ENCODE results near the gene SMYD3. TPM values are rescaled to one million over a fixed set of nuclear protein-coding genes. Genes with fewer than 3 reads are reported as not detected.
A peak's percentile ranks its signal among the peaks of the same experiment; 100 is the strongest.

Gene SMYD3
- total RNA-seq, 1 donor from 2014 or later = 27.2 TPM

DNA sequence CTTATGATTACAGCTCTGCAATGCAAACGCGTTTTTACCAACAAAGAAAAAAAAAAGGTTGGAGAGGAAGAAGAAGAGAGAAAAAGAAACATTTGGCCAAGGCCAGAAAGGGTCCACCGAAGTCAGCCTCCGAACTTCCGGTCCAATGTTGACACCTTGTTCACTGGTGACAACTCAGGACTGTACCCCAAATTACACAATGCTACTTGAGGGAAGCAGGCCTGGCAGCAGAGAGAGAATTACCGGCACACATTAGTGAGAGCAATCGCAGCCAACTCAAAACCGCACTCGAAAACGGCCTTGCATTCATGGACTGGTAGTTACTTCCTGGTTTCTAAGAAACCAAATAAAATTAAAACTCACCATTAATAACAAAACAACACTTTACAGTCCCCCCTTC is 699.8 kb downstream of the SMYD3 start:
- intact Hi-C loops (cut with DNase I) = no loop called here
- Histone ChIP-seq H3K4me3 (no peak overlapping the region), H3K9me3 (no peaks in the 10 kb centered on the region), H3K27ac (peak overlapping the region; percentile 58), H3K4me1 (peaks cover 4% of the 10 kb centered on the region), H3K36me3 (no peaks in the 10 kb centered on the region), H3K27me3 (no peaks in the 10 kb centered on the region)
- DNase-seq (peak; percentile 76), ATAC-seq (peak; percentile 76)
- TF ChIP-seq, protein P1, sequence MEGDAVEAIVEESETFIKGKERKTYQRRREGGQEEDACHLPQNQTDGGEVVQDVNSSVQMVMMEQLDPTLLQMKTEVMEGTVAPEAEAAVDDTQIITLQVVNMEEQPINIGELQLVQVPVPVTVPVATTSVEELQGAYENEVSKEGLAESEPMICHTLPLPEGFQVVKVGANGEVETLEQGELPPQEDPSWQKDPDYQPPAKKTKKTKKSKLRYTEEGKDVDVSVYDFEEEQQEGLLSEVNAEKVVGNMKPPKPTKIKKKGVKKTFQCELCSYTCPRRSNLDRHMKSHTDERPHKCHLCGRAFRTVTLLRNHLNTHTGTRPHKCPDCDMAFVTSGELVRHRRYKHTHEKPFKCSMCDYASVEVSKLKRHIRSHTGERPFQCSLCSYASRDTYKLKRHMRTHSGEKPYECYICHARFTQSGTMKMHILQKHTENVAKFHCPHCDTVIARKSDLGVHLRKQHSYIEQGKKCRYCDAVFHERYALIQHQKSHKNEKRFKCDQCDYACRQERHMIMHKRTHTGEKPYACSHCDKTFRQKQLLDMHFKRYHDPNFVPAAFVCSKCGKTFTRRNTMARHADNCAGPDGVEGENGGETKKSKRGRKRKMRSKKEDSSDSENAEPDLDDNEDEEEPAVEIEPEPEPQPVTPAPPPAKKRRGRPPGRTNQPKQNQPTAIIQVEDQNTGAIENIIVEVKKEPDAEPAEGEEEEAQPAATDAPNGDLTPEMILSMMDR (IDR thresholded peaks at IDR 0.05) = no peak

DNA sequence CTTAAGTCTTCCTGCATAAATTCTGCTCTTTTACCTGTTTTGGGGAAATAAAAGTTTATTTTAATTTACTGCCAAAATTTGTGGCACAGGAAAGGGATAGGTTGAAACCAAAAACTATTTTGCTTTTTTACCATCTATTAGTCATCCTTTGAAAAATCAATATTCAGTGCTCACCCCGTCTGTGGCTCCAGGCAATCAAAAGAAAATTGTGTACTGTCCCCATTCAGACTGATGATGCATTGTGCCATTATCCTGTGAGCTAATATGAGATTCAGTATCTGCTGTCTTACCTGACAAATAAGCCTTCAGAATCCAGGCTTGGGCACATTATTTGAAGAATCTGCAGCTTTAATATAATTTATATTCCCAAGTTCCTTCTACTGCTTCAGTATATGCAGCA is 701.5 kb downstream of the SMYD3 start:
- intact Hi-C loops (cut with DNase I) = no loop called here
- TF ChIP-seq, protein P1 (IDR thresholded peaks at IDR 0.05) = no peak
- ATAC-seq (no peak), DNase-seq (no peak)
- Histone ChIP-seq H3K27ac (no peak overlapping the region), H3K9me3 (no peaks in the 10 kb centered on the region), H3K4me3 (no peak overlapping the region), H3K4me1 (peaks cover 4% of the 10 kb centered on the region), H3K27me3 (no peaks in the 10 kb centered on the region), H3K36me3 (no peaks in the 10 kb centered on the region)

DNA sequence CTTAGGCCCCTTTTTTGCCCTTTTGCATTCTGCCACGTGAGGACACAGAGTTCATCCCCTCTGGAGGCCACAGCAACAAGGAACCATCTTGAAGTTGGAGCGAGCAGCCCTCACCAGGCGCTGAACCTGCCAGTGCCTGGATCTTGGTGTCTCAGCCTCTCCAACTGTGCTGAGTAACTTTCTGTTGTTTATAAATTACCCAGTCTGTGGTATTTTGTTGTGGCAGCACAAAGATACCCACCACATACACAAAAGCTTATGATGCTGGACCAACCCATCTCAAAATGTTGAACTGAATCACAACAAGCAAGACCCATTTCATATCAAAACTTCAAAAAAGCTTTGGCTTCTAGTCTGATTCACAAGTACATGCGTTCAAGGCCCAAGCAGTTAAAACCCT is 702.4 kb downstream of the SMYD3 start:
- no peak for DNase-seq
- ATAC-seq = no peak
- H3K4me1 ChIP-seq = peaks cover 4% of the 10 kb centered on the region
- TF ChIP-seq, protein P1 (IDR thresholded peaks at IDR 0.05) = no peak
- H3K27me3 ChIP-seq = no peaks in the 10 kb centered on the region
- H3K27ac ChIP-seq = no peak overlapping the region
- H3K9me3 ChIP-seq = no peaks in the 10 kb centered on the region
- H3K36me3 ChIP-seq = no peaks in the 10 kb centered on the region
- H3K4me3 ChIP-seq = no peak overlapping the region
- intact Hi-C loops (cut with DNase I) = no loop called here

DNA sequence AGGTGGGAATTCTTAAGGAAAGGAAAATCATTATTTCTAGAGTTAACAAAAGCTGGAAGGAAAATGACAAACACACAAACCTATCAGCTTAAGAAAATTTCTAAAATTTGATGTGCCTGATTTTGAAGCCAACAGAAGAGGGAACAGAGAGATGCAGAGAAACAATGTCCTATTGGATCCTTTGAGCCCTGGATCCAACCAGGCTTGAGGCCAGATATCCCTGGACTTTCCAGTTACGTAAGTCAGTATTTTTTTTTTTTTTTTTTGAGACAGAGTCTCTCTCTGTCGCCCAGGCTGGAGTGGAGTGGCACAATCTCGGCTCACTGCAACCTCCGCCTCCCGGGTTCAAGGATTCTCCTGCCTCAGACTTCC is 703.4 kb downstream of the SMYD3 start:
- H3K27ac ChIP-seq = no peak overlapping the region
- H3K27me3 ChIP-seq = no peaks in the 10 kb centered on the region
- TF ChIP-seq, protein P1 (IDR thresholded peaks at IDR 0.05) = no peak
- DNase-seq (no peak), ATAC-seq (no peak)
- peaks cover 4% of the 10 kb centered on the region for H3K4me1 ChIP-seq
- no peak overlapping the region for H3K4me3 ChIP-seq
- intact Hi-C loops (cut with DNase I) = no loop called here
- no peaks in the 10 kb centered on the region for H3K9me3 ChIP-seq
- H3K36me3 ChIP-seq = no peaks in the 10 kb centered on the region

DNA sequence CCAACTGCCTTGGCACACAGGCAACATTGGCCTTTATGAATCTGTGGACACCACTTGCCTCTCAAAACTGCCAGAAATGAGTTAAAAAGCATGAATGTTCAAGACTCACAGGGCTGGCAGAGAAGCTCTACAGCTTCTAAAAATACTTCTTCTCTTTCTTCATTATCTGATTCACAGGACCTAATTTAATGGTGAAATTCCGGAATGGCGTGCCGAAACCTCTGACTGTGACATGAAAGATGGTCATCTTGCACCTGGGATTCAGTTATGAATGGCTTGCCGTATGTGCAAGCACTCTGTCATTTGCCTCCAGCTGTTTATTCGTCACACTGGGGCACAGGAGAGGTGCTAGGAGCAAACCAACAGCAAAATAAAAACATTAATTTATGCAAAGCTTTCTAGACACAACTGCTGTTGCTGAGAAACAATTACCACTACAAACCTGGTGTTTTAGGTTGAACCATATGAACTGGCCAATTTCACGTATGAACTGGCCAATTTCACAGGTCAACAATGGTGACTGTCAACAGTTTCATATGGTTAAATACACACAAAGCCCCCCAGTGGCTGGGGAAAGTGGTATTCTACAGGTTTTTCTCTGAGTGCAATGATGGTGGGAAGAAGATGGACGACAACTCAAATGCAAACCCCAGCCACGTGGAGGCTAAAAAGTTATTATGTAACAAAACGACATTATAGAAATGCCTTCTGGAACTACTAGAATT is 704.0 kb downstream of the SMYD3 start:
- Histone ChIP-seq H3K4me3 (no peak overlapping the region), H3K36me3 (no peaks in the 10 kb centered on the region), H3K27me3 (no peaks in the 10 kb centered on the region), H3K27ac (no peak overlapping the region), H3K4me1 (peaks cover 4% of the 10 kb centered on the region), H3K9me3 (no peaks in the 10 kb centered on the region)
- intact Hi-C loops (cut with DNase I) = no loop called here
- ATAC-seq (no peak), DNase-seq (no peak)
- TF ChIP-seq, protein P1 (IDR thresholded peaks at IDR 0.05) = no peak
